DMS79 (cell line): ENCODE data around the gene SMAD2.
"Not testable (repeated sequence)": the region's sequence is repeated elsewhere in the genome, so short reads cannot be mapped to it uniquely, and the experiment has no call there.

Source experiments
- DNase-seq: peaks from one replicate; lab custom pipeline; 2025; lab: John Stamatoyannopoulos, UW

Gene SMAD2

DNA sequence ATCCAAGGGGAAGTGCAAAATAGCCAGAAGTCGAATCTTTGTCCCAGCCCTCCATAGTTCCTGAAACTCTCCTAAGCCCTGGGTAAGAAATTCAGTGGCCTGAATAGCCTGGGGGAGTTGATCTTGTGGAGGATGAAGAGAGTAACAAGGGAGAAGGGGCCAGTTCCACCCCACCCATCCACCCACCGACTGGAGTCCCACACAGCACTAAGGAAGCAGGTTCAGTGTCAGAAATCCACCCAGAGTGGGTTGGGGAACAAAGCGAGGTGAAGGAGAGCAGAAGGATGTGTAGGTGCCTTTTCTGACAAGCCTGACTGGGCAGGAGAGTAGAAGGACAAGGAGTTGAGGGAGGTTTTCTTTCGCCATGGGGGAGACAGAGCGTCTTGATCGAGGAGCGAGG is 136.8 kb downstream of the SMAD2 start:
- DNase-seq = no peak

DNA sequence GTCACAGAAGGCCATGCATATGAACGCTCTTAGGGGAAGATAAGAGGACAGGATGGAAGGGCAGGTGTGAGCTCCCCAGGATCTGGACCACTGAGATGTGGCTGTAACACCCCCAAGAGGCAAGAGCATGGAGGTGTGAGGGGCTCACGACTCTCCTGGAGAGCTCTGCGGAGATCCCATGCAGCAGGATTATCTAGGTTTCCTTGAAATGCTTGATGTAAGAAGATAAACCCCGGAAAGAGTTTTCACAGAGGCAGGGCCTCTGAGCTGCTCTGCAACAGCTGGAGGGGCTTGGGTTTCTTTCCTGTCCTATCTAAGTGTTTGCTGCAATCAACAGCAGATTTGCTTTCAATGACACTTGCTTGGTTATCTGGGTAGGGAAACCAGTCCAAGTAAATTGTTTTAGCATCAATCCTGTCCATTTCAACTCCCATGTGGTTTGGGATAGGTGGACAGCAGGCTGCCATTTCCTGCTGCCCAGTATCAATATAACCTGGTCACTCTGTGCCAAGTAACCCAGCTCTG is 138.9 kb downstream of the SMAD2 start:
- DNase-seq = no peak

DNA sequence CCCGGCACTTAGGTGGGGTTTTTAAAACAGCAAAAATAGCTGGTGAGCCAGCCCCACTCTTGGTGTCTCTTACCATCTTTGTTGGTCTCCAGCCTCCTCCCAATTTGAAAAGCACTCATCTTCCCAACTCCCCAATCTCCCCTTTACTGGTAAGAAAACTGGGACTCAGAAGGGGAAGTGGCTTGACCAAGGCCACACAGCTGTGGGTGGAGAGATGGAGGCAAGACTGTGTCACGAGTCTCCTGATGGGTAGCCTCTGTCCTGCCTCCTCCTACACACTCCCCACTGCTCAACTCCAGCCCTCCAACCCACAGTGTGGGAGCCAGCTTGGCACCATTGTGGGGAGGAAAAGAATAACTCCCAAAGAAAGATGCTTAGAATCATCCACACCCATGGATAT is 140.4 kb downstream of the SMAD2 start:
- no peak for DNase-seq

DNA sequence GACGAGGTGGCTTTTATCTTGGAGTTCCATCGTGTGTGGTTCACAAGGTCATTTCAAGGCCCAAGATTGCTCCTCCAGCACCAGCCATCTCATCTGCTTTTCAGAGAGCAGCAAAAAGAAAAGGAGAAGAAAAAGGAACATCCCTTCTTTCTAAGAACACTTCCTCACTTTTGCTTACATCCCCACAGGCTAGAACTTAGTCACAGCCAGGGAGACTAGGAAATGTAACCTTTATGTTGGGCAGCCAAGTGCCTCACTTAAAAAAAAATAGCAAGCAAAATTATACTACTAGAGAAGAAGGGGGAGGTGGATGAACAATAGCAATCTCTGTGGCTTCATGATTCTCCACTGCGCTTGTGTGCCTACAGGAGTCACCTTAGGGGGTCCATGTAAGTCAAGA is 141.8 kb downstream of the SMAD2 start:
- DNase-seq = no peak

DNA sequence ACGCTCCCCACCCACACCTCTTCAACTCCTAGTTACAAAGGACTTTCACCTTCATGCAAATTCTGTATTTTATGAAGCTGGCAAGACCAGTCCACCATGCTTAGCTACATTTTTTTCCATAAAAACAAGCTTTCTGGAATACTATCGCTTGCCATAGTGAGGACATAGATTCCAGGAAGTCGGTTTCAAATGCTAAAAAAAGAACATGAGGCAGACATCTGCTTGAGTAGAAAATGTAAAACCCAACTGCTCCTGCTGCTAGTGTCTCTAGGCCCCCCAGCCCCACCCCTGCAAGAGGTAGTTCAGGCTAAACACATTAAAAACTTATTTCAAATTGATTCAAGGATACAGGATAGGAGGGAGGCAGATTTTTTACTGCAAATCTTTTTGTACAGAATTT is 148.9 kb downstream of the SMAD2 start:
- DNase-seq = no peak

DNA sequence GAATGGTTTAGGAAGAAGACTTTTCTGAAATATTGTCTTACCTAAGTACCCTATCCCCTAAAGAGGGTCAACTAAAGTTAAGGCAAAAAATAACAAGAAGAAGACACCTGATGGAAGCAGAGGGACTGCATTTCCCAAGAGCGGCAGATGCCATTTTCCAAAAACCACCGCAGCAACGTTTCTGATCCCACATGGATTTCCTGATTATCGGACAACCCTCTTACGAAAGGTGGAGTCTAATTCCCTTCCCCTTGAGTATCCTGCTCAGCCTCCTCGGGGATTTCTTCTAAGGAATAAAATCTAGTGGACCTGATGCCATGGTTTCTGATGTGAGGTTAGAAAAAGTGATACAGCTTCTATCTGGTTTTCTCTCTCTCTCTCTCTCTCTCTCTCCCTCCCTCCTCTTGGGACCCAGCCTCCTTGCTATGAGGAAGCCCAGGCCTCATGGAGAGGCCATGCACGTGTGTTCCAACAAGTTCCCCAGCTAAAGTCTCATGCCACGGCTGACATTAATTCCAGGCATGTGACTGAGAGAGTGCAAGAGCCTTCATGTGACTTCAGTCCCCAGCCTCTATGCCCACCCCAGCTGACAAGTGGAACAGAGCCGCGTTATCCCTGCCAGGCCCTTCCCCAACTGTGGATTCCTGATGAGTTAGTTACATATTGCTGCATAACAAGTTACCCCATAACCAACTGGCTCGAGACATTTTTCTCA is 150.3 kb downstream of the SMAD2 start:
- DNase-seq = no peak

DNA sequence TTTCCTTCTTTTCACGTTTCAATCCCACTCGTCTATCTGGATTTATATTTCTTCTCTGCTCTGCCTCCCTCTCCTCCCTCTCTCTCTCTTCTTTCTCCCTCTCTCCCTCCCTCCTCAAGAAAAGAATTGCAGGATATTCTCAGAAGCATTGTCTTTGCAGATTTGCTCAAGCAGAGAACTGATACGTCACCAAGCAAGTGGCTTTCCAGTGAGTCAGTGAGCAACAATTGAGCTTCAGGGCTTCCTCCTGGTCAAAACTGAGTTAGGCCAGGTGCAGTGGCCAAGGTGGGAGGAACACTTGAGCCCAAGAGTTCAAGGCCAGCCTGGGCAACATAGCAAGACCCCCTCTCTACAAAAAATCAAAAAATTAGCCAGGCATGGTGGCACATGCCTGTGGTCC is 151.1 kb downstream of the SMAD2 start:
- no peak for DNase-seq

DNA sequence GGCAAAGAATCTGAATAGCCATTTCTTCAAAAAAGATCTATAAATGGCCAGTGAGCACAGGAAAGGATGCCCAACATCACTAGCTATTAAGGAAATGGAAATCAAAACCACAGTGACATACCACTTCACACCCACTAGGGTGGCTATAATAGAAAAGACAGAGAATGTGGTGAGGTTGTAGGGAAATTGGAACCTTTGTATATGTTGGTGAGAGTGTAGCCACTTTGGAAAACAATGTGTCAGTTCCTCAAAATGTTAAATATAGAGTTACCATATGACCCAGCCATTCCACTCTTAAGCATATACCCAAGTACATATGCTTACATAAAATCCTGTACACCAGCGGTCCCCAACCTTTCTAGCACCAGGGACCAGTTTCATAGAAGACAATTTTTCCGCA is 152.8 kb downstream of the SMAD2 start:
- DNase-seq = no peak

DNA sequence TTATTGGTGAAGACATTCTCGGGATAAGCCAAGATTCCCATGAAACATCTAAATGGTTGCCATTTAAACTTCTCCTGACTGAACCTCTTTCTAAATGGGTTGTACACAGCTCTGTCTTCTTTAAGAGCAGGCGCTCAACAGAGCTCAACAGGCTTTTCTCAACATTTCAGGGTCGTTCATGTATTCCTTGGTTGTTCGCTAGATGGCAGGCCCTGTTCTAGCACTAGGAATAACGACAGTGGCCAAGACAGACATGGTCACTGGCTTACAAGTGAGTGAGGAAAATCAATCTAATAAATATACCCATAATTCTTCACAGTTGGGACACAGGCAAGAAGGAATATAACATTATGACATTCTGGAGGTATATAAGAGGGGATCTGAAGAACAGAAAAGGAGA is 154.5 kb downstream of the SMAD2 start:
- no peak for DNase-seq

DNA sequence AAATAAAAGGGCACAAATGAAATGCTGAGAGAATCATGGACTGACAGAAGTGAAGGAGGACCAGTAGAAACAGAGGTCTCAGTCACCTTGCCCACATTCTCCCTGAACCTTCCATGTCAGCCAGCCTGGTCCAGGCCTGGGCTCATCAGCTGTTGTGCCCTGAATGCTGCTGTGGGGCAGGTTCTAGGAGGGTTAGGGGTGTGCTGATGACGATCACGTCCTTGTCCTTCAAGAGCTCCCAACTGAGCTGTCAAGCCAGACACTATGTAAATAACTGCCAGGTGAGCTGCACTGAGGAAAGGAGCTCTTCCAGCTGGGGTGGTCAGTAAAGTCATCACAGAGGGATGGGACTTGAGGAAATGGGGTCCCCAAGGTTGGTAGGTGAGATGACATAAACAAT is 156.5 kb downstream of the SMAD2 start:
- no peak for DNase-seq

DNA sequence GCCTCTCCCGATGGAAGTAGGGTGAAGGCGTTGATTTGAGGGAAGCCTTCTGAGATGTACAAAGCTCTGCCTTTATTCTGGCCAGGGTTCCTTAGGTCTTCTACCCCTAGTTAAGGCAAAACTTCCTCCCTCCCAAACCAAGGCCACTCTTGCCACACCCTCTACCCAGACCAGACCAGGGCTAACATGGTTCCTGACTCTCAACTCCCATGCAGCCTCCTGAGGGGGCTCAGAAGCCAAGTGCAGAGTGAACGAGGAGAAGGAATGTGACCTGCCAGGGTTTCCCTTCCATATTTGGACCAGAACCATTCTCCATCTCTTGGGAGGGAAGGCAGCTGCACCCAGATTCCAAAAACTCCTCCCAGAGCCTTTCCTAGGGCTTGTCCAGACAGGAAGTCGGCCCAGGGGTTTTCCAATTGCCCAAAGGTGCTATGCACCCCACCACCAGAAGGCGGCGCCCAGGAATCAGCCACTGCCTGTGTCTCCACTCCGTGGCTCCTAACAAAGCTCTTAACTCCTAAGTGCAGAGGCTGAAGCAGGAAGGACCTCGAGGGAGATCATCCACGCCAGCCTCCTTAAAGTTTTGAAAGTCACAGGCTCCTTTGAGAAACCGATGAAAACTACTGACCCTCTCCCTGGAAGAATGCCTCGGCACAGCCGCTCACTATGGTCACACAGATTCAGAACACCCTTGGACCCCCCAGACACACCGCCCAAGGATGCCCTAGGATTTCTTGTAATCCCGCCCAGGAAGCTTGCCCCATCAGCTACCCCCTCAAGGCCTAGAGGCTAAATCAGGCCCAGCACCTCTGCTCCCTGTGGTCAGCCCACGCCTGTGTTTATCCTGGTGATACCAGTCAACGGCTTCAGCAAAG is 157.8 kb downstream of the SMAD2 start:
- DNase-seq = peak; percentile 30

DNA sequence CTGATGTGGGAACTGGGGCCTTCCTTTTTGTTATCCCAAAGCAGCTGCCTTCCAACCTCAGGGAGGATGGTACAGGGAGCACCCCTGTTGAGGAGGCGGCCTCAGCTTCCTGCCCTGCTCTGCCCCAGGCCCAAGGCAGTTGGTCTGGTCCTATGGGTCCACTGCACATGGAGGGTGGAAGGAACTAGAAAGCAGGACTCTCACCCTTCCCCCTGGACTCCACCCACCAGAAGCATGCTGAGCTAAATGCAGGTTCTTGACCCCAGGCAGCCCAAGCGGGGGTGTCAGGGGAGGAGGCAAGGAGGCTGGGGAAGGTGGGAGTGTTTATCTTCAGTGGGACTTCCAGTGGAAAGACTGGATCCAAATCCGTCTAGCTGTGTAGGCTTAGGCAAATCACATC is 158.5 kb downstream of the SMAD2 start:
- DNase-seq = no peak

DNA sequence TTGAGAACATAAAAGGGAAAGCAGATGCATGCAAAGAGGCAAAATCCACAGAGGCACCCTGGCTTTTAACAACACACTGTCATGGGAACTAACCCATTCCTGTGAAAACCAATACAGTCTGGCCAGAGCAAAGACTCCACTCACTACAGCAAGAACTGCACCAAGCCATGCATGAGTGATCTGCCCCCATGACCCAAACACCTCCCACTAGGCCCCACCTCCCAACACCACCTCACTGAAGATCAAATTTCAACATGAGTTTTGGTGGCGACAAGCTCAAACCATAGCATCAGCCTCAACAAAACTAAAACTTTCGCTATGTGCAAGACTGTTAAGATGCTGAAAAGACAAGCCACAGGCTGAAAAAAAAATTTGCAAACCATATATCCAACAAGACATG is 162.8 kb downstream of the SMAD2 start:
- no peak for DNase-seq

DNA sequence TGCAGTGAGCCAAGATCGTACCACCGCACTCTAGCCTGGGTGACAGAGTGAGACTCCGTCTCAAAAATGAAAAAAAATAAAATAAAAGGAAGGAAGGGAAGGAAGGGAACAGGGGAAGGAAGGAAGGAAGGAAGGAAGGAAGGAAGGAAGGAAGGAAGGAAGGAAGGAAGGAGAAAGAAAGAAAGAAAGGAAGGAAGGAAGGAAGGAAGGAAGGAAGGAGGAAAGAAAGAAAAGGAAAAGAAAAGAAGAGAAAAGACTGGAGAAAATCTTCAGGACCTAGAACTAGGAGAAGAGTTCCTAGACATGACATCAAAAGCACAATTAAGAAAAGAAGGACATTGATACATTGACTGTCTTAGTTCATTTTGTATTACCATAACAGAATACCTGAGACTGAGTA is 163.3 kb downstream of the SMAD2 start:
- not testable (repeated sequence) for DNase-seq
